ENCODE measurements around the gene VTI1A. TPM values are rescaled to one million over a fixed set of nuclear protein-coding genes. Genes with fewer than 3 reads are reported as not detected.

The VTI1A gene
- polyA plus RNA-seq, 2 of the 4 experiments (the other 2 are of a cell fraction), result 17.0 to 25.3 TPM

DNA sequence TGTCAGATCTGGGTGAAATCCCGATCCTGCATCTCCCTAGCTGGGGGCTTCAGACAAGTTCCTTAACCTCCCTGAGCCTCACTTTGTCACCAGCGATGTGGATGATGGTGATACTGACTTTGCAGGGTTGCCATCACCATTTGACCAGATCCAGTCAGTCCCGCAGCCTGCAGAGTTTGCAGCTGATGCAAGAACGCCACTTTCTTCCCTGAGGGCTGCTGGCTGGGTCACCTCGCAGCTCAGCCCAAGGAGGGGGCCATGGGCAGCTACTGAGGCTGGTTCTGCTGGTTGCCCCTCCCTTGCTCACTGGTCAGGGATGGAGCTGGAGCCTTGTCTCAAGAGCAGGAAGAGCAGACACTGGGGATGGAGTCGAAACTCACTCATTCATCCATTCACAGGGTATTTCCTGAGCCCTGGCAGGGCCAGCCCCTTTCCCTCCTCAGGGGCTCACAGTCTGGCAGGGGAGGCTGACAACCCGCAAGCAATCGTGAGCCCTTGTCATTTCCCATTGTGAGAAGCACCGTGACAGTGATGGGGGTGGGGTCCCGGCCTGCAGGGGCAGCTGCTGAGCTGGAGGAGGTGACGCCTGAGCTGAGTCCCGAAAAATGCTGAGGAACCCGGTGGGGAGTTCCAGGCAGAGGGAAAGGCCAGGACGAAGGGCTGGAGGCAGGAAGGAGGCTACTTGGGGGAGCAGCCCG lies 391.9 kb downstream of the VTI1A start:
- H3K27ac ChIP-seq, result no peak overlapping the region
- WGBS (ENCODE audit: missing lambda C conversion rate), result 85% methylated on average over 15 of the region's 15 CpGs
- ChIA-PET CTCF (interaction anchor here (1.1 kb wide), 1 partner anchor 245 kb away, joined by 3 read pairs; no protein-coding TSS in a partner anchor), POLR2A (no interaction called here)
- TF ChIP-seq RAD21 (conservative IDR thresholded peaks at IDR 0.05 in 1 of 2, IDR thresholded peaks at IDR 0.05 in 1 of 2) (no peak), CHD2 (IDR thresholded peaks at IDR 0.05; ENCODE audit: low read length, partially characterized antibody) (no peak), MAZ (IDR thresholded peaks at IDR 0.05; ENCODE audit: borderline replicate concordance, low read depth, low read length) (no peak), CBX2 (IDR thresholded peaks at IDR 0.05; ENCODE audit: borderline replicate concordance, low read depth) (no peak), ZNF302 (CRISPR knock-in tag; IDR thresholded peaks at IDR 0.05) (no peak), NR3C1 (IDR thresholded peaks at IDR 0.05) (no peak)
- TF ChIP-seq, protein P1, sequence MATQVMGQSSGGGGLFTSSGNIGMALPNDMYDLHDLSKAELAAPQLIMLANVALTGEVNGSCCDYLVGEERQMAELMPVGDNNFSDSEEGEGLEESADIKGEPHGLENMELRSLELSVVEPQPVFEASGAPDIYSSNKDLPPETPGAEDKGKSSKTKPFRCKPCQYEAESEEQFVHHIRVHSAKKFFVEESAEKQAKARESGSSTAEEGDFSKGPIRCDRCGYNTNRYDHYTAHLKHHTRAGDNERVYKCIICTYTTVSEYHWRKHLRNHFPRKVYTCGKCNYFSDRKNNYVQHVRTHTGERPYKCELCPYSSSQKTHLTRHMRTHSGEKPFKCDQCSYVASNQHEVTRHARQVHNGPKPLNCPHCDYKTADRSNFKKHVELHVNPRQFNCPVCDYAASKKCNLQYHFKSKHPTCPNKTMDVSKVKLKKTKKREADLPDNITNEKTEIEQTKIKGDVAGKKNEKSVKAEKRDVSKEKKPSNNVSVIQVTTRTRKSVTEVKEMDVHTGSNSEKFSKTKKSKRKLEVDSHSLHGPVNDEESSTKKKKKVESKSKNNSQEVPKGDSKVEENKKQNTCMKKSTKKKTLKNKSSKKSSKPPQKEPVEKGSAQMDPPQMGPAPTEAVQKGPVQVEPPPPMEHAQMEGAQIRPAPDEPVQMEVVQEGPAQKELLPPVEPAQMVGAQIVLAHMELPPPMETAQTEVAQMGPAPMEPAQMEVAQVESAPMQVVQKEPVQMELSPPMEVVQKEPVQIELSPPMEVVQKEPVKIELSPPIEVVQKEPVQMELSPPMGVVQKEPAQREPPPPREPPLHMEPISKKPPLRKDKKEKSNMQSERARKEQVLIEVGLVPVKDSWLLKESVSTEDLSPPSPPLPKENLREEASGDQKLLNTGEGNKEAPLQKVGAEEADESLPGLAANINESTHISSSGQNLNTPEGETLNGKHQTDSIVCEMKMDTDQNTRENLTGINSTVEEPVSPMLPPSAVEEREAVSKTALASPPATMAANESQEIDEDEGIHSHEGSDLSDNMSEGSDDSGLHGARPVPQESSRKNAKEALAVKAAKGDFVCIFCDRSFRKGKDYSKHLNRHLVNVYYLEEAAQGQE (IDR thresholded peaks at IDR 0.05), result no peak
- TF ChIP-seq, protein P2, sequence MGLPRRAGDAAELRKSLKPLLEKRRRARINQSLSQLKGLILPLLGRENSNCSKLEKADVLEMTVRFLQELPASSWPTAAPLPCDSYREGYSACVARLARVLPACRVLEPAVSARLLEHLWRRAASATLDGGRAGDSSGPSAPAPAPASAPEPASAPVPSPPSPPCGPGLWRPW (IDR thresholded peaks at IDR 0.05), result no peak
- TF ChIP-seq, protein P3, sequence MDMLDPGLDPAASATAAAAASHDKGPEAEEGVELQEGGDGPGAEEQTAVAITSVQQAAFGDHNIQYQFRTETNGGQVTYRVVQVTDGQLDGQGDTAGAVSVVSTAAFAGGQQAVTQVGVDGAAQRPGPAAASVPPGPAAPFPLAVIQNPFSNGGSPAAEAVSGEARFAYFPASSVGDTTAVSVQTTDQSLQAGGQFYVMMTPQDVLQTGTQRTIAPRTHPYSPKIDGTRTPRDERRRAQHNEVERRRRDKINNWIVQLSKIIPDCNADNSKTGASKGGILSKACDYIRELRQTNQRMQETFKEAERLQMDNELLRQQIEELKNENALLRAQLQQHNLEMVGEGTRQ (IDR thresholded peaks at IDR 0.05), result no peak
- TF ChIP-seq, protein P4, sequence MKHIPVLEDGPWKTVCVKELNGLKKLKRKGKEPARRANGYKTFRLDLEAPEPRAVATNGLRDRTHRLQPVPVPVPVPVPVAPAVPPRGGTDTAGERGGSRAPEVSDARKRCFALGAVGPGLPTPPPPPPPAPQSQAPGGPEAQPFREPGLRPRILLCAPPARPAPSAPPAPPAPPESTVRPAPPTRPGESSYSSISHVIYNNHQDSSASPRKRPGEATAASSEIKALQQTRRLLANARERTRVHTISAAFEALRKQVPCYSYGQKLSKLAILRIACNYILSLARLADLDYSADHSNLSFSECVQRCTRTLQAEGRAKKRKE (CRISPR knock-in tag; IDR thresholded peaks at IDR 0.05; ENCODE audit: low read depth), result no peak
- 0 out of 3 replicates have a peak, but pooled peaks cover 3% of the 10 kb centered on the region for H3K4me1 ChIP-seq
- DNase-seq (ENCODE audit: low read depth in 1 of 2, low spot score in 1 of 2) (no peak), FAIRE-seq (no peak), ATAC-seq (no peak)
- H3K9me3 ChIP-seq, result no peaks in the 10 kb centered on the region
- H3K4me3 ChIP-seq, result no peak overlapping the region
- H3K4me2 ChIP-seq, result no peak overlapping the region

DNA sequence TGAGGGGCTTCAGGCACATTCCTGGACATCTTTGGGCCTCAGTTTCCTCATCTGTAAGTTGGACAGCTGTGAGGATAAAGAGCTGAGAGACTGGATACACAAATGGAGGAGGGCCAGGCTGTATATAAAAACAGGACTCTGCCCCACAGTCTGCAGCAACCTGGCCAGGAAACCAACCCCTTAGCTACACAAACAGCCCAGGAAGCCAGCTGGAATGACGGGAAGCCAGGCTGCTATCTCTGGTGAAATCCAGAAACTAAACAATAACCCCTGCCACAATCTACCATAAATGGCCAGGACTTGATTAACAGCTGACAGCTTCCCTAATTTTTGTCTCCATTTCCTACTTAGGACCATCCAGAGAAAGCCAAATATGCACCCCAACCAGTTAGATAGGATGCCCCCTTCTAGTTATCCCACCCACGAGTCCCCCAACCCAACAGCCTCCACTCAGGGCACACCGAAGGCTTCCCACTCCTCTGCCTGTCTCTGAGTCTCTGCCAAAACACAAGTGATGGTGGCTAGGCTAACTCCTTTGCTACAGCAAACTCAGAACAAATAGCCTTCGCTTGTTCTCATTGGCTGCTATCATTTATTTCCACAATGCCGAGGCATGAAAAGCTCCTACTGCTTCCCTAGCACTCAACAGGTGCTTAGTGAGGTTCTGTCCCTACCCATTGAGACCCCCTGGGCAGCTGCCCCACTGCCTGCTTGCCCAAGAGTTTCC lies 393.1 kb downstream of the VTI1A start:
- ChIA-PET POLR2A (no interaction called here), CTCF (interaction anchor here (0.6 to 1.1 kb wide), 2 partner anchors 127 to 244 kb away, joined by 3 read pairs; no protein-coding TSS in a partner anchor)
- Histone ChIP-seq H3K27ac (no peak overlapping the region), H3K9me3 (no peaks in the 10 kb centered on the region), H3K4me2 (no peak overlapping the region), H3K4me1 (0 out of 3 replicates have a peak, but pooled peaks cover 3% of the 10 kb centered on the region), H3K4me3 (no peak overlapping the region)
- DNase-seq (ENCODE audit: low read depth in 1 of 2, low spot score in 1 of 2), result no peak
- no peak for TF ChIP-seq NFE2L2 (conservative IDR thresholded peaks at IDR 0.05; ENCODE audit: low read length)
- TF ChIP-seq, protein P5, sequence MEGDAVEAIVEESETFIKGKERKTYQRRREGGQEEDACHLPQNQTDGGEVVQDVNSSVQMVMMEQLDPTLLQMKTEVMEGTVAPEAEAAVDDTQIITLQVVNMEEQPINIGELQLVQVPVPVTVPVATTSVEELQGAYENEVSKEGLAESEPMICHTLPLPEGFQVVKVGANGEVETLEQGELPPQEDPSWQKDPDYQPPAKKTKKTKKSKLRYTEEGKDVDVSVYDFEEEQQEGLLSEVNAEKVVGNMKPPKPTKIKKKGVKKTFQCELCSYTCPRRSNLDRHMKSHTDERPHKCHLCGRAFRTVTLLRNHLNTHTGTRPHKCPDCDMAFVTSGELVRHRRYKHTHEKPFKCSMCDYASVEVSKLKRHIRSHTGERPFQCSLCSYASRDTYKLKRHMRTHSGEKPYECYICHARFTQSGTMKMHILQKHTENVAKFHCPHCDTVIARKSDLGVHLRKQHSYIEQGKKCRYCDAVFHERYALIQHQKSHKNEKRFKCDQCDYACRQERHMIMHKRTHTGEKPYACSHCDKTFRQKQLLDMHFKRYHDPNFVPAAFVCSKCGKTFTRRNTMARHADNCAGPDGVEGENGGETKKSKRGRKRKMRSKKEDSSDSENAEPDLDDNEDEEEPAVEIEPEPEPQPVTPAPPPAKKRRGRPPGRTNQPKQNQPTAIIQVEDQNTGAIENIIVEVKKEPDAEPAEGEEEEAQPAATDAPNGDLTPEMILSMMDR (IDR thresholded peaks at IDR 0.05), result no peak
- no peak for TF ChIP-seq HDAC2 (IDR thresholded peaks at IDR 0.05)
- TF ChIP-seq CBX8 (IDR thresholded peaks at IDR 0.05), result no peak
- no peak for TF ChIP-seq FOSL2 (IDR thresholded peaks at IDR 0.05)
- no peak for TF ChIP-seq FOSL2 (CRISPR knock-in tag; IDR thresholded peaks at IDR 0.05)
- TF ChIP-seq ZSCAN20 (CRISPR knock-in tag; IDR thresholded peaks at IDR 0.05), result no peak
- TF ChIP-seq, protein P6, sequence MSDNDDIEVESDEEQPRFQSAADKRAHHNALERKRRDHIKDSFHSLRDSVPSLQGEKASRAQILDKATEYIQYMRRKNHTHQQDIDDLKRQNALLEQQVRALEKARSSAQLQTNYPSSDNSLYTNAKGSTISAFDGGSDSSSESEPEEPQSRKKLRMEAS (IDR thresholded peaks at IDR 0.05), result no peak
- no peak for ATAC-seq
- no peak for FAIRE-seq
- WGBS (ENCODE audit: missing lambda C conversion rate), result 82% methylated on average over 5 of the region's 5 CpGs

All from A549 (cell line).